HG02885 (cell line): ENCODE measurements around the gene HOXA5.

Experiments
- ATAC-seq: cut with Tn5 transposase; IDR thresholded peaks from one replicate; pipeline ENCODE4 v1.9.1; 2021; ENCODE audit warnings: mild to moderate bottlenecking; ENCODE audit not compliant: unreplicated experiment, poor library complexity

The HOXA5 gene

GRCh38 chr7:27143023-27143949 lies at the start of gene HOXA5:
TSS of gene HOXA5 (minus strand) at chr7:27143681. CDS start at chr7:27143607, 74 bp downstream.
- ATAC-seq, result no peak

- no peak for ATAC-seq
Observed at GRCh38 chr7:27192546-27193334, 49.3 kb upstream of the HOXA5 start.

GRCh38 chr7:27191833-27192545 lies 48.5 kb upstream of the HOXA5 start:
- no peak for ATAC-seq

GRCh38 chr7:27191161-27191731 lies 47.8 kb upstream of the HOXA5 start:
- no peak for ATAC-seq

GRCh38 chr7:27189997-27190748 lies 46.7 kb upstream of the HOXA5 start:
- no peak for ATAC-seq

- ATAC-seq, result no peak
Observed at GRCh38 chr7:27189295-27189996, 46.0 kb upstream of the HOXA5 start.

- ATAC-seq, result no peak
Observed at GRCh38 chr7:27188386-27189294, 45.2 kb upstream of the HOXA5 start.

- no peak for ATAC-seq
Observed at GRCh38 chr7:27187475-27188385, 44.2 kb upstream of the HOXA5 start.

GRCh38 chr7:27186668-27187474 lies 43.4 kb upstream of the HOXA5 start:
- ATAC-seq, result no peak

GRCh38 chr7:27185854-27186667 lies 42.6 kb upstream of the HOXA5 start:
- no peak for ATAC-seq

GRCh38 chr7:27185013-27185853 lies 41.8 kb upstream of the HOXA5 start, which contains the start of gene HOXA11:
TSS of gene HOXA11 (minus strand) at chr7:27185232. CDS start at chr7:27185144, 88 bp downstream.
- ATAC-seq, result no peak

GRCh38 chr7:27184337-27185012 lies 41.0 kb upstream of the HOXA5 start:
- ATAC-seq, result peak; percentile 67

- ATAC-seq, result no peak
Observed at GRCh38 chr7:27183682-27184336, 40.3 kb upstream of the HOXA5 start.
